Amniotic stem cell (primary cell): ENCODE results near the gene KIF26A.
"Not testable (repeated sequence)": the region's sequence is repeated elsewhere in the genome, so short reads cannot be mapped to it uniquely, and the experiment has no call there.

Experiments used
- DNase-seq: peaks from one replicate; lab custom pipeline; 2025; lab: John Stamatoyannopoulos, UW

The KIF26A gene

GRCh38 chr14:104222396-104223036 lies 84.1 kb downstream of the KIF26A start:
- no peak for DNase-seq

GRCh38 chr14:104223101-104224041 lies 85.0 kb downstream of the KIF26A start:
- DNase-seq: no peak

GRCh38 chr14:104224131-104224505 lies 85.7 kb downstream of the KIF26A start:
- DNase-seq: no peak

- no peak for DNase-seq
Observed at GRCh38 chr14:104224506-104225277, 86.3 kb downstream of the KIF26A start.

GRCh38 chr14:104225278-104226190 lies 87.1 kb downstream of the KIF26A start:
- not testable (repeated sequence) for DNase-seq

- DNase-seq: no peak
Observed at GRCh38 chr14:104226421-104227383, 88.3 kb downstream of the KIF26A start.

GRCh38 chr14:104227806-104228205 lies 89.4 kb downstream of the KIF26A start:
- no peak for DNase-seq

GRCh38 chr14:104228221-104228620 lies 89.8 kb downstream of the KIF26A start:
- no peak for DNase-seq

GRCh38 chr14:104228716-104229533 lies 90.5 kb downstream of the KIF26A start:
- DNase-seq: no peak

GRCh38 chr14:104229534-104230055 lies 91.2 kb downstream of the KIF26A start:
- no peak for DNase-seq

- no peak for DNase-seq
Observed at GRCh38 chr14:104230119-104230815, 91.9 kb downstream of the KIF26A start.
